Gastrocnemius medialis (tissue), 4 donors: ENCODE data around the gene CEBPA.

Source experiments
- CTCF ChIP-seq, 5 experiments: fragments of 450-650 bp in 3 of 5; fragments of 200-600 bp in 2 of 5; sonication (generic) in 2 of 5; IDR thresholded peaks in 4 of 5; conservative IDR thresholded peaks in 1 of 5; 1 replicate in 4 of 5; 2 replicates in 1 of 5; pipeline ENCODE4 v1.5.1; 2016 to 2019; ENCODE audit warnings: antibody characterized with exemption in 5 of 5, mild to moderate bottlenecking in 3 of 5, moderate library complexity in 3 of 5
- POLR2A ChIP-seq, 2 donors: fragments of 450-650 bp; IDR thresholded peaks; one replicate each; pipeline ENCODE4 v1.6.1; 2017; ENCODE audit warnings: antibody characterized with exemption in 2 of 2, mild to moderate bottlenecking in 2 of 2, moderate library complexity in 2 of 2

- no peak for TF ChIP-seq CTCF (IDR thresholded peaks at IDR 0.05 in 4 of 5, conservative IDR thresholded peaks at IDR 0.05 in 1 of 5)
- no peak for TF ChIP-seq POLR2A (IDR thresholded peaks at IDR 0.05)
Measured at GRCh38 chr19:33263325-33264023, 38.9 kb downstream of the CEBPA start.
